ENCODE measurements around the gene PDE9A. TPM values are rescaled to one million over a fixed set of nuclear protein-coding genes. Genes with fewer than 3 reads are reported as not detected.

Gene PDE9A
- total RNA-seq, 4 donors from 2014 or later = 2.4 to 9.0 (median 3.7) TPM

- no peak for TF ChIP-seq CTCF (IDR thresholded peaks at IDR 0.05; ENCODE audit: low read depth)
Measured at GRCh38 chr21:42725416-42725930, 72.1 kb downstream of the PDE9A start.

- no peak for TF ChIP-seq CTCF (IDR thresholded peaks at IDR 0.05; ENCODE audit: low read depth)
Measured at GRCh38 chr21:42731264-42732032, 78.0 kb downstream of the PDE9A start.

- no peak for TF ChIP-seq CTCF (IDR thresholded peaks at IDR 0.05; ENCODE audit: low read depth)
Measured at GRCh38 chr21:42732033-42732410, 78.6 kb downstream of the PDE9A start.

- TF ChIP-seq CTCF (IDR thresholded peaks at IDR 0.05; ENCODE audit: low read depth) = no peak
Measured at GRCh38 chr21:42733037-42733627, 79.7 kb downstream of the PDE9A start.

- no peak for TF ChIP-seq CTCF (IDR thresholded peaks at IDR 0.05; ENCODE audit: low read depth)
Measured at GRCh38 chr21:42733874-42734273, 80.5 kb downstream of the PDE9A start.

- TF ChIP-seq CTCF (IDR thresholded peaks at IDR 0.05; ENCODE audit: low read depth) = no peak
Measured at GRCh38 chr21:42734323-42734971, 81.0 kb downstream of the PDE9A start.

GRCh38 chr21:42735061-42735460 lies 81.6 kb downstream of the PDE9A start:
- TF ChIP-seq CTCF (IDR thresholded peaks at IDR 0.05; ENCODE audit: low read depth) = no peak
